Vagina (tissue), 2 donors: ENCODE results near the gene CRYGS. TPM values are rescaled to one million over a fixed set of nuclear protein-coding genes. Genes with fewer than 3 reads are reported as not detected.

Experiments
- DNase-seq, 2 donors: peaks; one replicate each; pipeline ENCODE4 v3.0.0-alpha.2; 2017; ENCODE audit errors: extremely low spot score in 2 of 2
- H3K27ac ChIP-seq: fragments of 200-600 bp; sonication (generic); one replicate; pipeline ENCODE4 v1.5.1; 2019
- H3K27me3 ChIP-seq: fragments of 200-600 bp; sonication (generic); one replicate; pipeline ENCODE4 v1.5.1; 2019
- H3K36me3 ChIP-seq, 2 donors: fragments of 200-600 bp; sonication (generic); one replicate each; pipeline ENCODE4 v1.5.1; 2017 to 2019
- H3K4me1 ChIP-seq: fragments of 200-600 bp; sonication (generic); one replicate; pipeline ENCODE4 v1.5.1; 2019
- H3K4me3 ChIP-seq, 2 donors: fragments of 200-600 bp; sonication (generic); 1 replicate in 1 of 2; 2 replicates in 1 of 2; pipeline ENCODE4 v1.5.1; 2016 to 2019
- H3K9me3 ChIP-seq: fragments of 200-600 bp; sonication (generic); one replicate; pipeline ENCODE4 v1.5.1; 2019
- POLR2A ChIP-seq, 2 donors: fragments of 450-650 bp; IDR thresholded peaks; one replicate each; pipeline ENCODE4 v1.6.1; 2017; ENCODE audit warnings: antibody characterized with exemption in 2 of 2, mild to moderate bottlenecking in 2 of 2, moderate library complexity in 2 of 2
- POLR2AphosphoS5 ChIP-seq, 2 donors: sonication (generic); formaldehyde crosslinking; IDR thresholded peaks; one replicate each; pipeline ENCODE4 v1.9.0; 2017; ENCODE audit warnings: antibody characterized with exemption in 2 of 2, mild to moderate bottlenecking in 2 of 2, low read depth in 1 of 2; ENCODE audit not compliant: insufficient read depth in 1 of 2
- intact Hi-C: fragments of 100-400 bp; cut with DNase I; formaldehyde crosslinking; loops from one replicate; pipeline ENCODE4 v1.15.1; 2023
- total RNA-seq: library from RNA; depleted of rRNA; stranded (reverse); fragments of >200 nt; gene quantifications from one replicate; pipeline ENCODE4 v1.2.3, GENCODE V29; 2016
- TF ChIP-seq, protein P1 (sequence below), 3 experiments: fragments of 450-650 bp in 2 of 3; fragments of 200-600 bp in 1 of 3; sonication (generic) in 1 of 3; IDR thresholded peaks; one replicate each; pipeline ENCODE4 v1.5.1; 2017 to 2019; ENCODE audit warnings: antibody characterized with exemption in 3 of 3, mild to moderate bottlenecking in 2 of 3, moderate library complexity in 2 of 3

CRYGS gene
- total RNA-seq, 1 donor from 2014 or later, result not detected

DNA sequence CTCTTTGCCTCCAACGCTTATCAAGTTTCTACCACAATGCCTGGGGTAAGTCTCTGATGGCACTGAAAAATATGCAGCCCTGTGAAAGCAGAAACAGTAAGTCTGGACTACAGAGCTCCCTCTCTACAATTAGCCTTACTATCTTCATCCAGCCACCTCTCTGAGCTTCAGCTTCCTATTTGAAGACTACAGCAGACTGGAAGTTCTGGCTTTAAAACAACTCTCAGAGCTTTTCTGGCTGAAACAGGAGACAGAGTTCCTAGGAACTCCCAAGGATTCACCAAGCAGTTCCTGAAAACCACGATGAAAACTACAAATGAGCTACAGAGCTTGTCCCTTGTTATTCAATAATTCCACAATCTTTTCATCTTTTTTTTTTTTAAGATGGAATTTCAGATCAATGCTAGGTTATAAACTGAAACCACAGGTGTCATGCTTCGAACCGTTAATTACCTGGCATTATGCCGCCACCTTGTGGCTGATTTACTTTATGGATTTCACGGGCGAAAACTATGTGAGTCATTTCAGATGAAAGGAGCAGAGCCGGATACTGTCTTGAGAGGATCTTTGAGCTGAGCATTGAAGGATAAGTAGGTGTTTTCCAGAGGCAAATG is 3.9 kb downstream of the CRYGS start:
- Histone ChIP-seq H3K4me1 (no peaks in the 10 kb centered on the region), H3K4me3 (no peak overlapping the region), H3K9me3 (no peaks in the 10 kb centered on the region), H3K36me3 (peaks cover 0 to 4% of the 10 kb centered on the region in 2 donors), H3K27me3 (no peaks in the 10 kb centered on the region), H3K27ac (no peak overlapping the region)
- DNase-seq, result no peak
- TF ChIP-seq POLR2A (IDR thresholded peaks at IDR 0.05) (no peak), POLR2AphosphoS5 (IDR thresholded peaks at IDR 0.05; ENCODE audit: insufficient read depth in 1 of 2, low read depth in 1 of 2) (peak in 1 of 2 donors; percentile 67)
- TF ChIP-seq, protein P1, sequence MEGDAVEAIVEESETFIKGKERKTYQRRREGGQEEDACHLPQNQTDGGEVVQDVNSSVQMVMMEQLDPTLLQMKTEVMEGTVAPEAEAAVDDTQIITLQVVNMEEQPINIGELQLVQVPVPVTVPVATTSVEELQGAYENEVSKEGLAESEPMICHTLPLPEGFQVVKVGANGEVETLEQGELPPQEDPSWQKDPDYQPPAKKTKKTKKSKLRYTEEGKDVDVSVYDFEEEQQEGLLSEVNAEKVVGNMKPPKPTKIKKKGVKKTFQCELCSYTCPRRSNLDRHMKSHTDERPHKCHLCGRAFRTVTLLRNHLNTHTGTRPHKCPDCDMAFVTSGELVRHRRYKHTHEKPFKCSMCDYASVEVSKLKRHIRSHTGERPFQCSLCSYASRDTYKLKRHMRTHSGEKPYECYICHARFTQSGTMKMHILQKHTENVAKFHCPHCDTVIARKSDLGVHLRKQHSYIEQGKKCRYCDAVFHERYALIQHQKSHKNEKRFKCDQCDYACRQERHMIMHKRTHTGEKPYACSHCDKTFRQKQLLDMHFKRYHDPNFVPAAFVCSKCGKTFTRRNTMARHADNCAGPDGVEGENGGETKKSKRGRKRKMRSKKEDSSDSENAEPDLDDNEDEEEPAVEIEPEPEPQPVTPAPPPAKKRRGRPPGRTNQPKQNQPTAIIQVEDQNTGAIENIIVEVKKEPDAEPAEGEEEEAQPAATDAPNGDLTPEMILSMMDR (IDR thresholded peaks at IDR 0.05), result peak; percentile 23 to 75 (median 54)
- intact Hi-C loops, result loop anchor here (5.0 kb wide), 1 partner anchor 553 kb away; no protein-coding TSS in a partner anchor

DNA sequence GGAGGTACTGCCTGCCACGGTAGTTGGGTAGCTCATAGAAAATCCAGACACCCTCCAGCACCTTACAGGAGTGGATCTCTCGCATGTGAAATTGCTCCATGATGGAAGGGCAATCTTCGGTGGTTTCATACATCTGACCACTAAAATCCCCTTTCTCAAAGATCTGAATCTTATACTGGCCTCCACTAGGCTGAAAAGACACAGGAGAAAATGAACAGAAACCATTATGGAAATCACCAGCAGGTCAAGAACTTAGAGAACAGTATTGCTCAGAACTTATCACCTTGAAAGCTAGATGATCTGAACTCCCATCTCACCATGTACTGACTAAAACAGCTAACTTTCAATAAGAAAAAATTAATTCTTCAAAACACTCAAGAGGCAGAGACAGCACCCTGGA is 5.4 kb downstream of the CRYGS start:
- no peak overlapping the region for H3K27ac ChIP-seq
- H3K9me3 ChIP-seq, result no peaks in the 10 kb centered on the region
- TF ChIP-seq, protein P1 (IDR thresholded peaks at IDR 0.05), result no peak
- TF ChIP-seq POLR2A (IDR thresholded peaks at IDR 0.05) (no peak), POLR2AphosphoS5 (IDR thresholded peaks at IDR 0.05; ENCODE audit: insufficient read depth in 1 of 2, low read depth in 1 of 2) (no peak)
- H3K27me3 ChIP-seq, result no peaks in the 10 kb centered on the region
- H3K36me3 ChIP-seq, result peaks cover 0 to 4% of the 10 kb centered on the region in 2 donors
- intact Hi-C loops, result loop anchor here (10.0 kb wide), 1 partner anchor 274 kb away; no protein-coding TSS in a partner anchor
- no peaks in the 10 kb centered on the region for H3K4me1 ChIP-seq
- no peak overlapping the region for H3K4me3 ChIP-seq
- DNase-seq, result no peak

DNA sequence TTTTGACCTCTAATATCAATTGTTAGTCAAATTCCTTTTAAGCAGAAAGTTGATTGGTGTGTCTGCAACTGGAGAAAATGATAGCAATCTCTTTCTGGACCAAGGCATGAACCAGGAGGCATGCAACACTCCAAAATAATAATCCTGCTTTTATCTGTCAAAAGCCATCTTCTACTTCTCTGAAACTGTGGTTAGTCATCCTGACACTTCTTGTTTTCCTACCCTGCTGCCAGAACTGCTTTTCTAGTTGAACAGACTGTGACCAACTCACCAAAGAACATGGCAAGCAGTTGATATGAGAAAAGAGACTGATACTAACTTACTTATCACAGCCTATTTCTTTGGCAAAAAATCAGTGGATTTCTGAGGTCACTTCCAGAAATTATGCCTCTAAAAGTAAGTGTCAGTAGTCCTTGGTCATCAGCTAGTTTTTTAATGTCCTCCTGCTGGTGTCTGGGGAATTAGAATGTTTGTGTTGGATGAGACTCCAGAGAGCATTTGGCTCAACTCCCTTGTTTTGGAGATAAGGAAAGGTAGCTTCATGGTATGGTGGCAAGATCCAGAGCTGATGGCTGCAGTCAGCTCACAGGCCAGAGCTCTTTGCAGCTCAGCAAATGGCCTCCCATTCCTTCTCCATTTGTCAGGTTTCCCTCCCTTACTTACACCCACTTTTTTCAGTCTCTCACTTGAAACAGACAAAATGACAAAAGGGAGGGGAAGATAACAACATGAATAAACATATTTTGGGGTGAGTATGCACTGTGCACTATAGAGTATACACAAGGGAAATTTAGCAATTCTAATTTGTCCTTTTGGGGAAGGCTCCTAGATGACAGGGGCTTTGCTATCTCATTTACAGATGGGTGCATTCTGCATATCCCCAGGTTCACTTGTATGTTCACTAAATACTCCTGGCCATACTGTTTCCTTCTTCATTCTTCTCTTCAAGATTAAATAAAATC is 7.0 kb downstream of the CRYGS start:
- H3K4me3 ChIP-seq, result no peak overlapping the region
- DNase-seq, result no peak
- H3K36me3 ChIP-seq, result peaks cover 0 to 4% of the 10 kb centered on the region in 2 donors
- TF ChIP-seq, protein P1 (IDR thresholded peaks at IDR 0.05), result no peak
- no peak for TF ChIP-seq POLR2AphosphoS5 (IDR thresholded peaks at IDR 0.05; ENCODE audit: insufficient read depth in 1 of 2, low read depth in 1 of 2)
- no peak for TF ChIP-seq POLR2A (IDR thresholded peaks at IDR 0.05)
- H3K9me3 ChIP-seq, result no peaks in the 10 kb centered on the region
- no peaks in the 10 kb centered on the region for H3K27me3 ChIP-seq
- intact Hi-C loops, result loop anchor here (10.0 kb wide), 1 partner anchor 272 kb away; no protein-coding TSS in a partner anchor
- H3K27ac ChIP-seq, result no peak overlapping the region
- no peaks in the 10 kb centered on the region for H3K4me1 ChIP-seq

DNA sequence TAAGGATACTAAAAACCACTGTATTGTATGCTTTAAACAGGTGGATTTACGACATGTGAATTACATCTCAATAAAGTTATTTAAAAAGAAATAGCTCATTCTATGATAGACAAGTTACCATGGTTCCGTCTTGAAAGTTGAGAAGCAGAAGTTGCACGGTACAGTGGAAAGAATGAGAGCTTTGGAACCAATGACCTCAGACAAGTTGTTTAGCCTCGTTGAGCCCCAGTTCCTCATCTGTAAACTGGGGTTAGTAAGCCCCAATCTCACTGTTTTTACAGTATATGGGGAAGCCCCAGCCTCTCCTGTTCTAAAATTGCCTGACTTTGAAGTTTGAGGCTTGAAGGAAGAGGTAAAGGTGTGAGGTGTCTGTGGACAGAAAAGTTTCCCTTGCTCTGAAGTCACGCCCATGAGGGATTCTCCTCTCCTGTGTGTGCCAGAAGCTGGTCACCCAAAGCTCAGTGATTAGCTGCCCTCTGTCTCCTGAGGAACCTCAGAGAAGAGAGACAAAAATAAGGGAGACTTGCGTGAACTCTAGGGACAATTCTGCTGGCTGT is 10.0 kb downstream of the CRYGS start:
- intact Hi-C loops, result loop anchor here (10.0 kb wide), 1 partner anchor 269 kb away; no protein-coding TSS in a partner anchor
- peaks cover 0 to 4% of the 10 kb centered on the region in 2 donors for H3K36me3 ChIP-seq
- DNase-seq, result no peak
- TF ChIP-seq, protein P1 (IDR thresholded peaks at IDR 0.05), result no peak
- TF ChIP-seq POLR2A (IDR thresholded peaks at IDR 0.05) (no peak), POLR2AphosphoS5 (IDR thresholded peaks at IDR 0.05; ENCODE audit: insufficient read depth in 1 of 2, low read depth in 1 of 2) (no peak)
- no peaks in the 10 kb centered on the region for H3K9me3 ChIP-seq
- H3K4me1 ChIP-seq, result no peaks in the 10 kb centered on the region
- H3K4me3 ChIP-seq, result no peak overlapping the region
- no peak overlapping the region for H3K27ac ChIP-seq
- H3K27me3 ChIP-seq, result no peaks in the 10 kb centered on the region
